HCT116 (cell line): Measurements from ENCODE around the gene NUAK2. TPM values are rescaled to one million over a fixed set of nuclear protein-coding genes. Genes with fewer than 3 reads are reported as not detected.

ENCODE experiments used
- ATAC-seq: fragments of 200-7000 bp; cut with Tn5 transposase; 2 replicates; pipeline ENCODE4 v1.9.1; 2020; ENCODE audit warnings: mild to moderate bottlenecking, moderate library complexity
- BruUV-seq: library from RNA; stranded (reverse); fragments of 400-500 nt; replicated peaks from 2 replicates; lab custom pipeline; 2021; lab: Mats Ljungman, UMichigan
- CTCF ChIA-PET: fragments of 300-600 bp; sonication (Branson Sonifier 250); formaldehyde crosslinking; loops from one replicate; lab custom pipeline; 2021; ENCODE audit warnings: antibody characterized with exemption; lab: Charles Lee
- POLR2A ChIA-PET: fragments of 300-600, 350-600 bp; sonication (Branson Sonifier 250); formaldehyde crosslinking; loops from one replicate; lab custom pipeline; 2021; ENCODE audit warnings: antibody characterized with exemption; lab: Charles Lee
- RAD21 ChIA-PET, 2 experiments: fragments of 300-600 bp; sonication (Branson Sonifier 250); formaldehyde crosslinking; loops; one replicate each; lab custom pipeline; 2023; ENCODE audit warnings: low total read pairs in 2 of 2; ENCODE audit not compliant: uncharacterized antibody in 2 of 2, unreplicated experiment in 2 of 2, low non-redundant PET in 1 of 2; lab: Charles Lee
- DNase-seq: peaks from one replicate; pipeline ENCODE4 v3.0.0-alpha.2; 2010; ENCODE audit warnings: low read depth, low spot score
- H2AFZ ChIP-seq: fragments of 200-600 bp; shearing (Covaris generic), sonication (generic); 2 replicates; pipeline ENCODE4 v1.6.1; 2017; ENCODE audit warnings: low read depth, mixed run types, mixed read lengths, antibody characterized with exemption, low read length; ENCODE audit not compliant: poor library complexity, severe bottlenecking
- H3K27ac ChIP-seq: 2 replicates; pipeline ENCODE4 v1.5.1; 2012; ENCODE audit warnings: low read depth, low read length
- H3K27me3 ChIP-seq: fragments of 200-600 bp; sonication (generic); 2 replicates; pipeline ENCODE4 v1.6.1; 2016; ENCODE audit warnings: mixed run types, low read length, mixed read lengths; ENCODE audit not compliant: insufficient read depth
- H3K36me3 ChIP-seq, 2 experiments: fragments of 200-500 bp in 1 of 2; fragments of 200-600 bp in 1 of 2; sonication (Bioruptor generic) in 1 of 2; sonication (generic) in 1 of 2; 2 replicates each; pipeline versions ENCODE4 v1.5.1 to v1.6.1; 2014 to 2016; ENCODE audit warnings: low read length in 2 of 2, inconsistent platforms in 1 of 2, mixed read lengths in 1 of 2, mixed run types in 1 of 2; ENCODE audit not compliant: insufficient read depth in 2 of 2, control insufficient read depth in 1 of 2
- H3K4me1 ChIP-seq, 2 experiments: fragments of 200-600 bp in 1 of 2; sonication (generic) in 1 of 2; 2 replicates each; pipeline versions ENCODE4 v1.5.1 to v1.6.1; 2012 to 2017; ENCODE audit warnings: low read length in 2 of 2, inconsistent platforms in 1 of 2, mild to moderate bottlenecking in 1 of 2, mixed read lengths in 1 of 2, mixed run types in 1 of 2, moderate library complexity in 1 of 2; ENCODE audit not compliant: insufficient read depth in 2 of 2, control insufficient read depth in 1 of 2
- H3K4me2 ChIP-seq: fragments of 200-600 bp; sonication (generic); 2 replicates; pipeline ENCODE4 v1.6.1; 2017; ENCODE audit warnings: mixed run types, low read length, mixed read lengths
- H3K4me3 ChIP-seq, 2 experiments: fragments of 200-600 bp in 1 of 2; sonication (generic) in 1 of 2; replicated peaks in 1 of 2; 2 replicates each; pipeline ENCODE4 v1.5.1; 2011 to 2016; ENCODE audit warnings: low read length in 2 of 2, control low read depth in 1 of 2, low read depth in 1 of 2, mild to moderate bottlenecking in 1 of 2, mixed read lengths in 1 of 2, mixed run types in 1 of 2
- H3K79me2 ChIP-seq: fragments of 200-600 bp; sonication (generic); 2 replicates; pipeline ENCODE4 v1.6.1; 2017; ENCODE audit warnings: mild to moderate bottlenecking, mixed run types, low read length, moderate library complexity, mixed read lengths; ENCODE audit not compliant: insufficient read depth
- H3K9ac ChIP-seq: fragments of 200-600 bp; sonication (generic); 2 replicates; pipeline ENCODE4 v1.6.1; 2016; ENCODE audit warnings: low read length, mixed read lengths
- H3K9me2 ChIP-seq: fragments of 200-600 bp; sonication (generic), shearing (Covaris generic); 2 replicates; pipeline ENCODE4 v1.6.1; 2017; ENCODE audit warnings: mixed run types, mild to moderate bottlenecking, moderate library complexity; ENCODE audit not compliant: insufficient read depth
- H3K9me3 ChIP-seq, 2 experiments: fragments of 200-500 bp in 1 of 2; fragments of 200-600 bp in 1 of 2; sonication (Bioruptor generic) in 1 of 2; sonication (generic) in 1 of 2; 2 replicates each; pipeline ENCODE4 v1.6.1; 2014 to 2017; ENCODE audit warnings: low read length in 2 of 2, mixed read lengths in 2 of 2, inconsistent platforms in 1 of 2, low read depth in 1 of 2, mild to moderate bottlenecking in 1 of 2, mixed run types in 1 of 2, moderate library complexity in 1 of 2; ENCODE audit not compliant: control insufficient read depth in 1 of 2, insufficient read depth in 1 of 2
- H4K20me1 ChIP-seq: fragments of 200-600 bp; sonication (generic), shearing (Covaris generic); 2 replicates; pipeline ENCODE4 v1.6.1; 2017; ENCODE audit warnings: mixed run types, mild to moderate bottlenecking, moderate library complexity; ENCODE audit not compliant: insufficient read depth
- CEBPB ChIP-seq: IDR thresholded peaks from 2 replicates; pipeline ENCODE4 v1.6.1; 2012; ENCODE audit warnings: low read depth
- FOSL1 ChIP-seq: IDR thresholded peaks from 2 replicates; pipeline ENCODE4 v1.6.1; 2012; ENCODE audit warnings: low read depth
- JUND ChIP-seq: IDR thresholded peaks from 2 replicates; pipeline ENCODE4 v1.6.1; 2012
- POLR2A ChIP-seq: IDR thresholded peaks from 2 replicates; pipeline ENCODE4 v1.7.0; 2011; ENCODE audit warnings: borderline replicate concordance; ENCODE audit not compliant: insufficient read depth, insufficient read length; ENCODE audit errors: extremely low read depth
- POLR2AphosphoS5 ChIP-seq: IDR thresholded peaks from 2 replicates; pipeline ENCODE4 v1.6.1; 2011; ENCODE audit warnings: mild to moderate bottlenecking, low read depth, low read length, moderate library complexity
- SIN3A ChIP-seq: IDR thresholded peaks from 2 replicates; pipeline ENCODE4 v1.6.1; 2012; ENCODE audit warnings: low read depth
- SRF ChIP-seq: IDR thresholded peaks from 2 replicates; pipeline ENCODE4 v1.6.1; 2012; ENCODE audit warnings: low read depth
- TCF7L2 ChIP-seq: IDR thresholded peaks from 2 replicates; pipeline ENCODE4 v1.7.0; 2011; ENCODE audit warnings: borderline replicate concordance, inconsistent platforms; ENCODE audit not compliant: insufficient read depth, insufficient read length; ENCODE audit errors: extremely low read depth
- YY1 ChIP-seq: IDR thresholded peaks from 2 replicates; pipeline ENCODE4 v1.6.1; 2011; ENCODE audit warnings: low read length, low read depth, moderate library complexity, mild to moderate bottlenecking; ENCODE audit not compliant: insufficient replicate concordance; ENCODE audit errors: extremely low read depth
- ZNF274 ChIP-seq: fragments of 200-500 bp; sonication (Bioruptor generic); IDR thresholded peaks from 2 replicates; pipeline ENCODE4 v1.6.1; 2014; ENCODE audit warnings: mild to moderate bottlenecking, low read depth, low read length, inconsistent platforms
- intact Hi-C: fragments of 100-400 bp; cut with micrococcal nuclease; formaldehyde crosslinking; loops from 2 replicates; pipeline ENCODE4 v1.10.0; 2022
- total RNA-seq: library from RNA; stranded (reverse); gene quantifications from one replicate; pipeline ENCODE4 v1.2.1, GENCODE V29; 2021; ENCODE audit not compliant: unreplicated experiment
- TF ChIP-seq, protein P1 (sequence below), 3 experiments: fragments of 200-600 bp in 1 of 3; sonication (generic) in 1 of 3; IDR thresholded peaks in 2 of 3; conservative IDR thresholded peaks in 1 of 3; 2 replicates each; pipeline ENCODE4 v1.5.1; 2012 to 2017; ENCODE audit warnings: low read depth in 2 of 3, low read length in 2 of 3, antibody characterized with exemption in 1 of 3, borderline replicate concordance in 1 of 3, control low read depth in 1 of 3, mild to moderate bottlenecking in 1 of 3, mixed read lengths in 1 of 3, mixed run types in 1 of 3, moderate library complexity in 1 of 3; ENCODE audit not compliant: insufficient read depth in 1 of 3
- TF ChIP-seq, protein P2 (sequence below): IDR thresholded peaks from 2 replicates; pipeline ENCODE4 v1.6.1; 2011; ENCODE audit warnings: mild to moderate bottlenecking, low read length, moderate library complexity; ENCODE audit not compliant: insufficient replicate concordance; ENCODE audit errors: extremely low read depth
- TF ChIP-seq, protein P3 (sequence below): IDR thresholded peaks from 2 replicates; pipeline ENCODE4 v1.6.1; 2012

Gene NUAK2
- total RNA-seq, 1 experiment from 2014 or later, result 3.0 TPM

GRCh38 chr1:205350691-205351141 lies 29.2 kb upstream of the NUAK2 start:
- no peak overlapping the region for H3K9ac ChIP-seq
- ChIA-PET RAD21 (no interaction called here), POLR2A (no interaction called here), CTCF (interaction anchor here (2.2 kb wide), 1 partner anchor 134 kb away, joined by 10 read pairs; no protein-coding TSS in a partner anchor)
- no peaks in the 10 kb centered on the region for H3K79me2 ChIP-seq
- BruUV-seq, result no TSS peak
- no peak for TF ChIP-seq TCF7L2
- no peak for TF ChIP-seq YY1
- TF ChIP-seq POLR2AphosphoS5, result no peak
- no peak for TF ChIP-seq CEBPB
- TF ChIP-seq ZNF274, result no peak
- TF ChIP-seq, protein P1, sequence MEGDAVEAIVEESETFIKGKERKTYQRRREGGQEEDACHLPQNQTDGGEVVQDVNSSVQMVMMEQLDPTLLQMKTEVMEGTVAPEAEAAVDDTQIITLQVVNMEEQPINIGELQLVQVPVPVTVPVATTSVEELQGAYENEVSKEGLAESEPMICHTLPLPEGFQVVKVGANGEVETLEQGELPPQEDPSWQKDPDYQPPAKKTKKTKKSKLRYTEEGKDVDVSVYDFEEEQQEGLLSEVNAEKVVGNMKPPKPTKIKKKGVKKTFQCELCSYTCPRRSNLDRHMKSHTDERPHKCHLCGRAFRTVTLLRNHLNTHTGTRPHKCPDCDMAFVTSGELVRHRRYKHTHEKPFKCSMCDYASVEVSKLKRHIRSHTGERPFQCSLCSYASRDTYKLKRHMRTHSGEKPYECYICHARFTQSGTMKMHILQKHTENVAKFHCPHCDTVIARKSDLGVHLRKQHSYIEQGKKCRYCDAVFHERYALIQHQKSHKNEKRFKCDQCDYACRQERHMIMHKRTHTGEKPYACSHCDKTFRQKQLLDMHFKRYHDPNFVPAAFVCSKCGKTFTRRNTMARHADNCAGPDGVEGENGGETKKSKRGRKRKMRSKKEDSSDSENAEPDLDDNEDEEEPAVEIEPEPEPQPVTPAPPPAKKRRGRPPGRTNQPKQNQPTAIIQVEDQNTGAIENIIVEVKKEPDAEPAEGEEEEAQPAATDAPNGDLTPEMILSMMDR (IDR thresholded peaks at IDR 0.05 in 2 of 3, conservative IDR thresholded peaks at IDR 0.05 in 1 of 3; ENCODE audit: borderline replicate concordance in 1 of 3, insufficient read depth in 1 of 3, low read depth in 2 of 3, low read length in 2 of 3), result no peak
- no peak for TF ChIP-seq SRF
- no peak for TF ChIP-seq JUND
- no peak for TF ChIP-seq SIN3A
- TF ChIP-seq, protein P2, sequence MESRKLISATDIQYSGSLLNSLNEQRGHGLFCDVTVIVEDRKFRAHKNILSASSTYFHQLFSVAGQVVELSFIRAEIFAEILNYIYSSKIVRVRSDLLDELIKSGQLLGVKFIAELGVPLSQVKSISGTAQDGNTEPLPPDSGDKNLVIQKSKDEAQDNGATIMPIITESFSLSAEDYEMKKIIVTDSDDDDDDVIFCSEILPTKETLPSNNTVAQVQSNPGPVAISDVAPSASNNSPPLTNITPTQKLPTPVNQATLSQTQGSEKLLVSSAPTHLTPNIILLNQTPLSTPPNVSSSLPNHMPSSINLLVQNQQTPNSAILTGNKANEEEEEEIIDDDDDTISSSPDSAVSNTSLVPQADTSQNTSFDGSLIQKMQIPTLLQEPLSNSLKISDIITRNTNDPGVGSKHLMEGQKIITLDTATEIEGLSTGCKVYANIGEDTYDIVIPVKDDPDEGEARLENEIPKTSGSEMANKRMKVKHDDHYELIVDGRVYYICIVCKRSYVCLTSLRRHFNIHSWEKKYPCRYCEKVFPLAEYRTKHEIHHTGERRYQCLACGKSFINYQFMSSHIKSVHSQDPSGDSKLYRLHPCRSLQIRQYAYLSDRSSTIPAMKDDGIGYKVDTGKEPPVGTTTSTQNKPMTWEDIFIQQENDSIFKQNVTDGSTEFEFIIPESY, result no peak
- no peak for TF ChIP-seq FOSL1
- no peak for TF ChIP-seq POLR2A
- TF ChIP-seq, protein P3, sequence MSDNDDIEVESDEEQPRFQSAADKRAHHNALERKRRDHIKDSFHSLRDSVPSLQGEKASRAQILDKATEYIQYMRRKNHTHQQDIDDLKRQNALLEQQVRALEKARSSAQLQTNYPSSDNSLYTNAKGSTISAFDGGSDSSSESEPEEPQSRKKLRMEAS, result no peak
- H3K4me3 ChIP-seq, result no peak overlapping the region
- ATAC-seq (no peak), DNase-seq (no peak)
- H3K27ac ChIP-seq, result no peak overlapping the region
- H3K9me3 ChIP-seq, result no peaks in the 10 kb centered on the region
- H4K20me1 ChIP-seq, result no peaks in the 10 kb centered on the region
- H3K4me2 ChIP-seq, result no peak overlapping the region
- H3K36me3 ChIP-seq, result no peaks in the 10 kb centered on the region
- no peaks in the 10 kb centered on the region for H3K27me3 ChIP-seq
- intact Hi-C loops, result no loop called here
- peaks cover 2 to 28% of the 10 kb centered on the region in 2 experiments; a peak in 3 of 4 replicates for H3K4me1 ChIP-seq
- H3K9me2 ChIP-seq, result no peaks in the 10 kb centered on the region
- no peak overlapping the region for H2AFZ ChIP-seq
